GM19099 (cell line): ENCODE results near the gene CAPN9.

Source experiments
- POLR2A ChIP-seq: IDR thresholded peaks from 3 replicates; pipeline ENCODE4 v1.6.1; 2011; ENCODE audit warnings: low read depth; ENCODE audit not compliant: insufficient read length; ENCODE audit errors: extremely low read depth

CAPN9 gene, protein sequence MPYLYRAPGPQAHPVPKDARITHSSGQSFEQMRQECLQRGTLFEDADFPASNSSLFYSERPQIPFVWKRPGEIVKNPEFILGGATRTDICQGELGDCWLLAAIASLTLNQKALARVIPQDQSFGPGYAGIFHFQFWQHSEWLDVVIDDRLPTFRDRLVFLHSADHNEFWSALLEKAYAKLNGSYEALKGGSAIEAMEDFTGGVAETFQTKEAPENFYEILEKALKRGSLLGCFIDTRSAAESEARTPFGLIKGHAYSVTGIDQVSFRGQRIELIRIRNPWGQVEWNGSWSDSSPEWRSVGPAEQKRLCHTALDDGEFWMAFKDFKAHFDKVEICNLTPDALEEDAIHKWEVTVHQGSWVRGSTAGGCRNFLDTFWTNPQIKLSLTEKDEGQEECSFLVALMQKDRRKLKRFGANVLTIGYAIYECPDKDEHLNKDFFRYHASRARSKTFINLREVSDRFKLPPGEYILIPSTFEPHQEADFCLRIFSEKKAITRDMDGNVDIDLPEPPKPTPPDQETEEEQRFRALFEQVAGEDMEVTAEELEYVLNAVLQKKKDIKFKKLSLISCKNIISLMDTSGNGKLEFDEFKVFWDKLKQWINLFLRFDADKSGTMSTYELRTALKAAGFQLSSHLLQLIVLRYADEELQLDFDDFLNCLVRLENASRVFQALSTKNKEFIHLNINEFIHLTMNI

GRCh38 chr1:230747127-230747730 lies at the start of gene CAPN9:
Gene CAPN9 (plus strand): TSS chr1:230747388. CDS start chr1:230747497, 109 bp downstream.
- no peak for TF ChIP-seq POLR2A

DNA sequence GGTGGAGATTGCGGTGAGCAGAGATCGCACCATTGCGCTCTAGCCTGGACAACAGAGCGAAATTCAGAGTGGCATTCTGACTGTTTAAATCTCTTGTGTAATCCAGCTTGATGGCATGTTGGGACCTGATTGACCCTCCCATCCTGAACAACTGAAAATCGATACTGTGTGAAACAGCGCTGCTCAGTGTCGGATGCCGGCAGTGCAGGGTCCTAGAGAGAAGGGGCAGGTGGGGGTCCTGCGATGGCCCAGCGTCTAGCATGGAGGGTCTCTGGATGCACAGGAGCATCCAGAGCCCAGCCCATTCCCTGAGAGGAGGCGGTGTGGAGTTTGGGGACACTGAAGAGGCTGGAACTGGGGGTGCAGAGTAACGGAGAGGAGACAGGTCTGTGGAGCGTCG lies 49.1 kb upstream of the CAPN9 start:
- TF ChIP-seq POLR2A = no peak

GRCh38 chr1:230699716-230700115 lies 47.5 kb upstream of the CAPN9 start:
- no peak for TF ChIP-seq POLR2A

DNA sequence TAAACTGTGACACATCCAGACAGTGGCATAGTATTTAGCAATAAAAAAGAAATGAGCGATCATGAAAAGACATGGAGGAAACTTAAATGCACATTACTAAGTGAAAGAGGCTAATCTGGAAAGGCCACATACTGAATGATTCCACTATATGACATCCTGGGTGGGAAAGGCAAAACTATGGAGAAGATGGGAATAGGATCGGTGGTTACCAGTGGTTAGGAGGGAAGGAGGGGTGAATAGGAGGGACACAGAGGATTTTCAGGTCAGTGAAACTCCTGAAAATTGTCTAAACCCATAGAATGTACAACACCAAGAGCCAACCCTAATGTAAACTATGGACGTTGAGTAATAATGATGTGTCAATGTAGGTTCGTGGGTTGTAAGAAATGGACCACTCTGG lies 47.1 kb upstream of the CAPN9 start:
- TF ChIP-seq POLR2A = no peak

DNA sequence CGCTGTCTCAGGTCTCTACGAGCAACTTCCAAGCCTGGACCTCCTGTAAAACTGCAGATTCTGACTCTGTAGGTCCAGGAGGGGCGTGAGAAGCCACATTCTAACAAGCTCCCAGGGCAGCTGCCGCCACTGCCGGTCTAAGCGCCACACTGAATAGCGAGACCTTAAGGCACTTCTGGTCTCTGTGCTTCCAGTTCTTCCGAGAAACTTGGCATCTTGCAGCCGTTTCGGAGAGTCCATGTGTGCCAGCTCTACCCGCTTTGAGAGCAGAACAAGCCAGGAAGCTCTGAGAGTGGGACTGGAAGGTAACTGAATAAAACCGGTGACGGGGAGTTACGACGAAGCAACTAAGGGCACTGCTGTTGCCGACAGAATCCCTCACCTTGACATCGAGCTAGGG lies 45.8 kb upstream of the CAPN9 start:
- no peak for TF ChIP-seq POLR2A

DNA sequence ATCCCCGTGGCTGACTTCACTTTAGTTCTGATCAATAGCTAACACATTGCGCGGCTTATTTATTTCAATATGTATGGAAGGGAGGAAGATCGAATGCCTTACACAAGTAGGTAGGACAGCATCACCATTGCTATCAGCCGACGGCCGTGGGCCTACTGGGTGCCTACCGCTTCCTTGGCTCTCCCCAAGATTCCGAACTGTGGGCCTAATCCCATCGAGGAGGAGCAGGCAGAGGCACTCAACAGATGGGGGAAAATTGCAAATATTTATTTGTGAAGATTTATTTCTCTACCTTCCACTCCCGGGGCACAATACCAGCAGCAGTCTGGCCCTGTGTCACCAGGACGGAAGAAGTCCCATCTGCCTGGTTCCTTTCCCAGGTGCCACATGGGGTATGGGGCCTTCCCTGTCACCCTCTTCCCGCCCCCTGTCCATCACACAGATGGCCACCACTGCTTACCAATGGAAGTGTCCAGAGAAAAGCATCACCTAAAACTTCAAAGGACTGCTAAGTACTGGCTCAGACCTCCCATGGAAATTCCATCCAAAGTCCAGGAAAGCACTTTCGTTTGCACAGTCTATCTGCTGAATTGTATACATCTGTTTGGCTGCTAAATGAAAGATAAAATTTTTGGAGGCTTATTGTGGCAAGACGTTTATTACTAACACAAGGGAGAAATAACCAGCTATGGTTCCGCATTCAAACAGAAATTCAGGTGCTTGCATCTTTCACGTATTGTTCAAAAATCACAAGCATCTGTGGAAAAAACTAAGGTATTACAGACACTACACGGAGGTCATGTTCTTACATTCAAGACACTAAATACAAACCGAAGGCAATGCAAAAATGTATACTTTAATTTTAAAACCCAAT lies 45.1 kb upstream of the CAPN9 start:
- no peak for TF ChIP-seq POLR2A

DNA sequence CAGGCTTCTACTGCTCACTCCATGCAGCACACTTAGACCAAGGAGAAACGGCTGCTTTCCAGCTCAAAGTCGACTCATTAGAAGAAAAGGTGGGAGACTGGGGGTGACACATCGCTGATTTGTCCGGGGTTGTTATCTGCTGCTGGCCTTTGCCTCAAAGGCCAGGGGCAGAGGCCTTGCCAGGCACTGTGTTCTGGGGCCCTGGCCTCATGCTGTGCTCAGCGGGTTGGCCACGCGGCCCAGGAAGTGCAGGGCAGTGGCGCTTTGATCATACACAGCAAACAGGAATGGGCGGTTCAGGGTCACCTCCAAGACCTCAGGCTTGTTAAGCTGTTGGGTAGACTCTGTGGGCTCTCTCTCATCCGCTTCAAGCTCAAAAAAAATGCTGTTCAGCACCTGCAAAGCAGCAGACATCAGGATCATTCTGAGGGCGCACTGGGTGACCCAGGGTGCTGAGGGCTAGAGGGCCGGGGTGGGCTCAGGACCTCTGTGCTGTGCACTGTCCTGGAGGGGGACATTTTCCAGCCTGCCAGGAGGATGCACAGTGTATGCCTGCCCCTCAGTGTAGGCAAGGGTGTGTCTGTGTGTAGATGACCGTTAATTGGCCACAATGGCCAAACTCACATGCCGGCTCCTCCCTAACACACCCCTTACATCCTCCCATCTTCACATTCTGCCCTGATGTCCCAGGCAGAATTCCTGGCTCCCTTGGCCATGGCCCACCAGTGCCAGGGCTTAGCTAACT lies 44.1 kb upstream of the CAPN9 start:
- TF ChIP-seq POLR2A = no peak

DNA sequence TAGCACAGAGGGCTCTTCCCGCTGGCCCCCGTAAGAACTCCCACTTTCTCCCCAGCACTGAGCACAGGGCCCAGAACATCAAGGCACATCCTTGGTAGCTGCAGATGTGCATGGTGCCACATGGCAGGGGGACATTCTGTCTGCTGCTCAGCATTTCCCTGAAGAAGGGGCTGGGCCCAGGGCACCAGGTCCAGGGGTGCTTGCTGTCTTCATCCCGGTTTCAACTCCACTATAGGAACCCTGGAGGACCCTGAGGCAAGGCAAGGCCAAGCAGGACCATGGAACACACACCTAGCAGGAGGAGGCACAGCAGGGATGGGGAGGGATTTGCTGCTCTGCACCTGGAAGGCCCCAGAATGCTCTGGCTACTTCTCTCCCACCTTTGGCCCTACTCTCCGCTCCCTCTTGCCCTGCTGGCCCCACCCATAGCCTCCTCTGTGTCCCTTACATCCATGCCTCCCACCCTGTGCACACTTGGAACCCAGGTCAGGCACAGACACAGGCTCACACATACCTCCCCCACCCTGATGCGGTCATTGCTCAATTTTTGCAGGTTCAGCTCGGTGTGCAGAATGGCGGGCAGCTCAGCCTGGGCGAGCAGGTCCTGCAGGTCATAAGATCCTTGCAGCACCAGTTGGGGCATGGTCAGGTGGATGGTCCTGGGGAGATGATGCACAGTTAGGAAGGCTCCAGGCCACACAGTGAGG lies 43.4 kb upstream of the CAPN9 start:
- no peak for TF ChIP-seq POLR2A

DNA sequence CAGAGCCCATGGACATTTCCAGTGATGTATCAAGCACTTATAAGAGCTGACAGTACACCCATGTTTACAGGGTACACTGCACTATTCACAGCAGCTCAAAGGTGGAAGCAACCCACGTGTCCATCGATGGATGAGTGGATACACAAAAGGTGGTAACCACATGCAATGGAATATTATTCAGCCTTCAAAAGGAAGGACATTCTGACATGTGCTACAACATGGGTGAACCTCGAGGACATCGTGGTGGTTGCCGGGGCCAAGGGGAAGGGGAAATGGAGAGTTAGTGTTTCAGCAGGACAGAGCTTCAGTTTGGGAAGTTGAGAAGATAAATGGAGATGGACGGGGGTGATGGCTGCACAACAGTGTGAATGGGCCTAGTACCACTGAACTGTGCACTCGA lies 42.4 kb upstream of the CAPN9 start:
- no peak for TF ChIP-seq POLR2A

- TF ChIP-seq POLR2A = no peak
Measured at GRCh38 chr1:230705289-230706019, 41.7 kb upstream of the CAPN9 start.

DNA sequence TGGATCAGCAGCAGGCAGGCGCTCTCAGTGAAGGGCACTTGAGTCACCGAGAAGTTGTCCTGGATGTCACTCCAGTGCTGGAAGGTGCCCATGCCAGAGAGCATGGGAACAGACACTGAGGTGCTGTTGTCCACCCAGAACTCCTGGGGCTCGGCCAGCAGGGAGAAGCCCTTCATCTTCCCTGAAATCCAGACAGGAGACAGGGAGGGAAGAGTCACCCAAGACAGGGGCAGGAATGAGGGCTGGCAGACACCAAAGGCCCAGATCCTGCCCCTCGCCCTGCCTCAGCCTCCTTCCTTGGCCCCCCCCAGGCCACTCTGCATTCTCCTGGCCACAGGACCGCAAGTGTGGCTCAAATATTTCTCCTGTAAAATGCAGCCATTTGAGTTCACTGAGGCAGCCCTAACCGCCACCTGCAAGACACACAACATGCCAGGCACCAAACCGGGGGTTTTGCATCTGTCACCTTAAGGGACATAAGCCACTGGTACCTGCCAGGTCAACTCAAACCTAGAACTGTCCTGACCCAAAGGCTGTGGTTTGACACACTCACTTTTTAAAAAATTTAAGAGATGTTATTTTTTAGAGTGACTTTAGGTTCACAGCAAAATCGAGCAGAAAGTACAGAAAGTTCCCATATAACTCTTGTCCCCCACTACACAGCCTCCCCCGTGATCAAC lies 41.0 kb upstream of the CAPN9 start:
- no peak for TF ChIP-seq POLR2A

- no peak for TF ChIP-seq POLR2A
Measured at GRCh38 chr1:230706887-230707731, 40.1 kb upstream of the CAPN9 start.
